Endothelial cell of umbilical vein (primary cell): ENCODE data around the gene DEFB131B.

Experiments used
- POLR2A ChIP-seq: IDR thresholded peaks from 2 replicates; pipeline ENCODE4 v1.6.1; 2012; ENCODE audit warnings: low read depth, mild to moderate bottlenecking, control low read depth, low read length
- TF ChIP-seq, protein P1 (sequence below), 2 donors: IDR thresholded peaks; 1 replicate in 1 of 2; 2 replicates in 1 of 2; pipeline ENCODE4 v1.5.1; 2011; ENCODE audit warnings: low read length in 2 of 2, mild to moderate bottlenecking in 2 of 2, moderate library complexity in 2 of 2, control low read depth in 1 of 2, inconsistent platforms in 1 of 2, low read depth in 1 of 2; ENCODE audit not compliant: insufficient read depth in 1 of 2; ENCODE audit errors: extremely low read depth in 1 of 2

DNA sequence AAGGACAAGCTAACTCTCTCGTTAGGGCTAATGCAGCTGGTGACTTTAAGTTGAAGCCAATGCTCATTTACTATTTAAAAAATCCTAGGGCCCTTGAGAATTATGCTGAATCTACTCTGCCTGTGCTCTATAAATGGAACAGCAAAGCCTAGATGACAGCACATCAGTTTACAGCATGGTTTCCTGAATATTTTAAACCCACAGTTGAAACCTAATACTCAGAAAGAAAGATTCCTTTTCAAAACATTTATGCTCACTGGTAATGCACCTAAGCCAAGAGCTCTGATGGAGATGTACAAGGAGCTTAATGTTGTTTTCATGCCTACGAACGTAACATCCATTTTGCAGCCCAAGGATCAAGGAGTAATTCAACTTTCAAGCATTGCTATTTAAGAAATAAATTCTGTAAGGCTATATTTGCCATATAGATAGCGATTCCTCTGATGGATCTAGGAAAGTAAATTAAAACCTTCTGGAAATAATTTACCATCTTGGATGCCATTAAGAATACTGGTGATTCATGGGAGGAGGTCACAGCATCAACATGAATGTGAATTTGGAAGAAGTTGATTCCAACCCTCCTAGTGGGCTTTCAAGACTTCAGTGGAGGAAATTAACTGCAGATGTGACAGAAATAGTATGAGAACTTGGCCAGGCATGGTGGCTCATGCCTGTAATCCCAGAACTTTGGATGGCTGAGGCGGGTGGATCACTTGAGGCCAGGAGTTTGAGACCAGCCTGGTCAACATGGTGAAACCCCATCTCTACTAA is 35.7 kb downstream of the DEFB131B start:
- TF ChIP-seq POLR2A, result no peak
- TF ChIP-seq, protein P1, sequence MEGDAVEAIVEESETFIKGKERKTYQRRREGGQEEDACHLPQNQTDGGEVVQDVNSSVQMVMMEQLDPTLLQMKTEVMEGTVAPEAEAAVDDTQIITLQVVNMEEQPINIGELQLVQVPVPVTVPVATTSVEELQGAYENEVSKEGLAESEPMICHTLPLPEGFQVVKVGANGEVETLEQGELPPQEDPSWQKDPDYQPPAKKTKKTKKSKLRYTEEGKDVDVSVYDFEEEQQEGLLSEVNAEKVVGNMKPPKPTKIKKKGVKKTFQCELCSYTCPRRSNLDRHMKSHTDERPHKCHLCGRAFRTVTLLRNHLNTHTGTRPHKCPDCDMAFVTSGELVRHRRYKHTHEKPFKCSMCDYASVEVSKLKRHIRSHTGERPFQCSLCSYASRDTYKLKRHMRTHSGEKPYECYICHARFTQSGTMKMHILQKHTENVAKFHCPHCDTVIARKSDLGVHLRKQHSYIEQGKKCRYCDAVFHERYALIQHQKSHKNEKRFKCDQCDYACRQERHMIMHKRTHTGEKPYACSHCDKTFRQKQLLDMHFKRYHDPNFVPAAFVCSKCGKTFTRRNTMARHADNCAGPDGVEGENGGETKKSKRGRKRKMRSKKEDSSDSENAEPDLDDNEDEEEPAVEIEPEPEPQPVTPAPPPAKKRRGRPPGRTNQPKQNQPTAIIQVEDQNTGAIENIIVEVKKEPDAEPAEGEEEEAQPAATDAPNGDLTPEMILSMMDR (IDR thresholded peaks at IDR 0.05; ENCODE audit: extremely low read depth in 1 of 2, insufficient read depth in 1 of 2, low read depth in 1 of 2, low read length in 2 of 2), result no peak
